Mucosa of descending colon (tissue), 3 donors: ENCODE data around the gene TSHZ3. TPM values are rescaled to one million over a fixed set of nuclear protein-coding genes. Genes with fewer than 3 reads are reported as not detected.

Source experiments
- ATAC-seq: fragments of 200-7000 bp; cut with Tn5 transposase; one replicate; pipeline ENCODE4 v1.9.1; 2020; ENCODE audit warnings: mild to moderate bottlenecking, moderate library complexity
- DNase-seq, 3 donors: peaks; one replicate each; pipeline ENCODE4 v3.0.0-alpha.2; 2020
- H3K36me3 ChIP-seq: fragments of 200-600 bp; one replicate; pipeline ENCODE4 v1.8.0; 2021; ENCODE audit warnings: low read depth, mild to moderate bottlenecking
- H3K4me1 ChIP-seq: fragments of 200-600 bp; one replicate; pipeline ENCODE4 v1.8.0; 2021; ENCODE audit warnings: low read depth, mild to moderate bottlenecking
- H3K4me3 ChIP-seq: fragments of 200-600 bp; one replicate; pipeline ENCODE4 v1.8.0; 2021; ENCODE audit warnings: mild to moderate bottlenecking
- H3K9me3 ChIP-seq: fragments of 200-600 bp; one replicate; pipeline ENCODE4 v1.8.0; 2021; ENCODE audit warnings: mild to moderate bottlenecking
- intact Hi-C, 2 donors: fragments of 100-400 bp; cut with DNase I in 1 of 2; cut with micrococcal nuclease in 1 of 2; formaldehyde crosslinking; loops; one replicate each; pipeline versions ENCODE4 v1.11.0 to v1.11.1; 2022; cut with DNase I, micrococcal nuclease
- total RNA-seq, 3 donors: library from RNA; stranded (reverse); fragmentation: NEBNext Ultra II Directional in 2 of 3; extraction: Animal tissue kit (Norgen Biotek cat#: 25700) in 2 of 3; gene quantifications; one replicate each; pipeline versions ENCODE4 v1.2.1 to v1.2.4, GENCODE V29; 2021 to 2023
- TF ChIP-seq, protein P1 (sequence below): fragments of 200-600 bp; IDR thresholded peaks from one replicate; pipeline ENCODE4 v1.8.0; 2022; ENCODE audit warnings: antibody characterized with exemption, mild to moderate bottlenecking
- donor health status: DM: no; HTN: no; CAD: no; lungs with moderate emphysema.
- donor health status: DM: no; HTN: no; CAD: no.
- donor health status: DM: no; HTN: yes; CAD: no.

The TSHZ3 gene
- total RNA-seq, 3 donors from 2014 or later: 1.6 to 32.1 (median 5.2) TPM

DNA sequence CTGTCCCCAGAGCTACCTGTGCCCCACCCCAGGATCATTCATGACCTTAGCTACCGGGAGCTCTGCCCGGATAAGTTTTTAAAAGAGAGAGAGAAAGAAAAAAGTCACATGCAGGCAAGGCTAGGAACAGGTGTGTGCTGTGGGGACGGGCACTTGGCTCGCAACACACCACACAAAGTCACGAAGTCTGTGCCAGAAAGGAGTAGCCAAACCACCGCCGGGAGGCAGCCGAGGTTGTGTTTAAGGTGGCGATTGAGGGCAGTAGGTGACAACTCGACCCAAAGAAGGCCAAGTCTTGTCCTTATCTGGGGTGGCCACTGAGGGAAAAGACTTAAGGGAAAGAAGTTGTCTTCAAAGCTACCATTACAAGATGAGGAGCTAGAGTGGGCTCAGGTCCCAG is 4.6 kb upstream of the TSHZ3 start:
- intact Hi-C loops: loop anchor here in 1 of 2 donors (10.0 kb wide), 1 partner anchor 569 kb away; no protein-coding TSS in a partner anchor
- Histone ChIP-seq H3K4me1 (peaks cover 17% of the 10 kb centered on the region), H3K4me3 (no peak overlapping the region), H3K36me3 (no peaks in the 10 kb centered on the region), H3K9me3 (no peaks in the 10 kb centered on the region)
- DNase-seq: no peak
- no peak for ATAC-seq
- TF ChIP-seq, protein P1, sequence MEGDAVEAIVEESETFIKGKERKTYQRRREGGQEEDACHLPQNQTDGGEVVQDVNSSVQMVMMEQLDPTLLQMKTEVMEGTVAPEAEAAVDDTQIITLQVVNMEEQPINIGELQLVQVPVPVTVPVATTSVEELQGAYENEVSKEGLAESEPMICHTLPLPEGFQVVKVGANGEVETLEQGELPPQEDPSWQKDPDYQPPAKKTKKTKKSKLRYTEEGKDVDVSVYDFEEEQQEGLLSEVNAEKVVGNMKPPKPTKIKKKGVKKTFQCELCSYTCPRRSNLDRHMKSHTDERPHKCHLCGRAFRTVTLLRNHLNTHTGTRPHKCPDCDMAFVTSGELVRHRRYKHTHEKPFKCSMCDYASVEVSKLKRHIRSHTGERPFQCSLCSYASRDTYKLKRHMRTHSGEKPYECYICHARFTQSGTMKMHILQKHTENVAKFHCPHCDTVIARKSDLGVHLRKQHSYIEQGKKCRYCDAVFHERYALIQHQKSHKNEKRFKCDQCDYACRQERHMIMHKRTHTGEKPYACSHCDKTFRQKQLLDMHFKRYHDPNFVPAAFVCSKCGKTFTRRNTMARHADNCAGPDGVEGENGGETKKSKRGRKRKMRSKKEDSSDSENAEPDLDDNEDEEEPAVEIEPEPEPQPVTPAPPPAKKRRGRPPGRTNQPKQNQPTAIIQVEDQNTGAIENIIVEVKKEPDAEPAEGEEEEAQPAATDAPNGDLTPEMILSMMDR: no peak

DNA sequence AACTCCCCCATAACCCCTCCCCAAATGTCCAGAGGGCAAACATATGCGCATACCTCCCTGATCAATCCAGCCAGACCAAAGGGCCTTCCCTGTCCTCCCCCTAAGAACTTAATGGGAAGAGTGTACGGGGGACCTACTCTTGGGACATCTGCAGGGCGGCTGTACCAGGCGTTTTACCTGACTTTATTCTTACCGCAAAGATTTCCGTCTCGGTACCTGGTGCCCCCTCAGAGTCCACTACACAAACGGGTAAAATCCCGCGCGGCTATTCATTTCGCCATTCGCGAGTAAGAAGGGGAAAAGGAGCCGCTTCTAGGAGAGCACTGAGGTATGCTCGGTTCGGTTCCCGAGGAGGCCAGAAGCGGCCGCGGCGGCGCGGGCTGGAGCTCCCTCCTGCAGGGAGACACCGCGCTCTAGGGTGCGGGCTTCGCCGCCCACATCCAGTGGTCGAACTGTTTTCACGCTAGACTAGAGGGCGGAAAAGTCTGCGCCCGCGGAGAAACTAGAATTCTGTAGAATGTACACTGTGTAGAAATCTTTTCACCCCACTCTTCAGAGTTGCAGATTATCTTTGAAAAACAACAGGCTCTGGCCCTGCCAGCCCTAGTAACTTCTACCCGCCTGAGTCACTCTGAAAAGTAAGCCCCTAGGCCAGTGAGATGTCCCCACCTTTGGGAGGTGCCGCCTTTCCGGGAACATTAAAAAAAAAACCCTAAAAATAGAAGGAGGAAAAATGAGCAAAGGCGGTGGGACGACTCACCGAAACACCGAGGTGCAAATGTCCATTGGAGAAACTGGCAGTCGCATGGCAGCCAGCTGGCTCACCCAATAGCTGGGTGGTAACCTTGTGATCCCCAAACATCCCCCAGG is 3.8 kb upstream of the TSHZ3 start:
- Histone ChIP-seq H3K36me3 (no peaks in the 10 kb centered on the region), H3K9me3 (no peaks in the 10 kb centered on the region), H3K4me3 (no peak overlapping the region), H3K4me1 (peaks cover 20% of the 10 kb centered on the region)
- no peak for DNase-seq
- no peak for ATAC-seq
- TF ChIP-seq, protein P1: no peak
- intact Hi-C loops: loop anchor here in 1 of 2 donors (10.0 kb wide), 1 partner anchor 568 kb away; no protein-coding TSS in a partner anchor

DNA sequence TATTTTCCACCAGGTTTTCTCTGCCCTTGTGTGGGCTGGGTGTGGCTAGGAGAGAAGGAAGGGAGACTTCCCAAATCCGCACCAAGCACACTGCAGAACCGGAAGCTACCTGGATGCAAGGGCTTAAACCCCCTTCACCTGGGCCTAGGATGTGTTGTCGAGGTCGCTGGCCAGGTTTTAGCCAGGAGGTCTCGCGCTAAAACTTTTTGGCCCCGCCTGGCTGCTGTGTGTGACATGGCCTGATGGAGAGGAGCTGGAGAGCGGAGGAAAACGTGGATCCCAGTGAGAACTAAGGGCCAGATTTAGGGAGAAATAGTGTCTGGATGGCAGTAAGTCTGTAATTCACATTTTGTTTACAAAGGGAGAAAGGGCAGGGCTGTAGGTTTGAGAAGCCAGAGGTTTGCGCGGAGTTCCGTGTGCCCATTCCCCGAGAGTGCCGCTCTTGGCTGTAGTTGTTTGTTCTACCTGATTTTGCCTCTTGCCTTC is 3.1 kb upstream of the TSHZ3 start:
- Histone ChIP-seq H3K9me3 (no peaks in the 10 kb centered on the region), H3K36me3 (no peaks in the 10 kb centered on the region), H3K4me3 (no peak overlapping the region), H3K4me1 (peaks cover 20% of the 10 kb centered on the region)
- TF ChIP-seq, protein P1: no peak
- intact Hi-C loops: loop anchor here in 1 of 2 donors (10.0 kb wide), 1 partner anchor 568 kb away; no protein-coding TSS in a partner anchor
- ATAC-seq: no peak
- no peak for DNase-seq

DNA sequence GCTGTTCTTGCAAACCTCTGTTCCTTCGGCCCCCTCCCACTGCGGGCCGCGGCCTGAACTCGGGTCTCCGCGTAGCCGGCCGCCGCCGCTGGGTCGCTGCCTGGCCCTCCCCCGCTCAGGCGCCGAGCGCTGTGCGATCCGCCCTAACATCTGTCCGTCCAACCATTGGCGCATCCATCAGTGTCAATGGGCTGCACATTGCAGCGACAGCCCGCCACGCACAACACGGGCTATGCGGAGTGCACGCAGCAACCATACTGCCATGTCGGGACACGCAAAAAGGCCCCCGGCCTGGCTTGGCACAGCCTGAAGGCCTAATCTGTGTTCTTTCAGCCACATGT is 2.6 kb upstream of the TSHZ3 start:
- Histone ChIP-seq H3K9me3 (no peaks in the 10 kb centered on the region), H3K36me3 (no peaks in the 10 kb centered on the region), H3K4me1 (peaks cover 20% of the 10 kb centered on the region), H3K4me3 (no peak overlapping the region)
- DNase-seq (no peak), ATAC-seq (no peak)
- TF ChIP-seq, protein P1: no peak
- intact Hi-C loops: loop anchor here in 1 of 2 donors (10.0 kb wide), 1 partner anchor 567 kb away; no protein-coding TSS in a partner anchor

DNA sequence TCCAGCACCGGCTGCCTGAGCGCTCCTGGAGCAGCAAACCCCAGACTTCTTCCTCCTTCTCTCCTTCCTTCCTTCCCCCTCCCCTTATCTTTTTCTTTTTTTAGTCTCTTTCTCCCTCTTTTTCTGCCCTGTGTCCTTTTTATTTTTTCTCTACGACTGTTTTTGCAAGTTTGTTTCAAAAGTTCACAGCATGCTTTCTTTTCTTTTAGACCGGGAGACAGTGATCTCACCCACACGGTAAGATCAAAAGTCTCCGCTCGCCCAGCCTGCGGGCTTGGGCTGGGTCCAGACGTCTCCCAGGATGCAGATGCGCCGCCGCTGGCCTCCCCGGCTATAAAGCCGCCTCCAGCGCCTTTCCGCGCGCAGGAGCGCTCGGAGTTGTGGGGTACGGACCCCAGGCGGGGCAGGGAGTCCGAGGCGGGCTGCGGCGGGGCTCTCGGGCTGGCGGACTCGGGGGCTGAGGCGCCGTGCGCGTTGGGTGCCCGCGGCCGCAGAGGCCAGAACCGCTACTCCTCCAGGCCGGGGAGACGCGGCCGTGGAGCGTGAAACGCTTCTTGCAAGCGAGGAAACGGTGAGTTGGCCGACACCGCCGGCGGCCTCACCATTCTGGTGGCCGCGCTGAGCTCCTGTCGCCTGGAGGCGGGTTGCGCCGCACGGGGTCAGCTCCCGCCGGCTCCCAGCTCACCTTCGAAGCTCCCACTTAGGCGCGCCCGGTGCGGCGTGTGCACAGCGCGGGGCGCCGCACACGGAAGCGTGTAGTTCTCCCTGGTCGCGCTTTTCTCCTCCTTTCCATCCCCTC is 2.0 kb upstream of the TSHZ3 start:
- ATAC-seq (peak; percentile 4), DNase-seq (peak in 2 of 3 donors; percentile 27 to 50)
- H3K9me3 ChIP-seq: no peaks in the 10 kb centered on the region
- H3K4me3 ChIP-seq: peak overlapping the region; percentile 32
- peaks cover 20% of the 10 kb centered on the region for H3K4me1 ChIP-seq
- intact Hi-C loops: loop anchor here in 1 of 2 donors (10.0 kb wide), 1 partner anchor 566 kb away; no protein-coding TSS in a partner anchor
- H3K36me3 ChIP-seq: no peaks in the 10 kb centered on the region
- TF ChIP-seq, protein P1: no peak
